Activated CD8-positive, alpha-beta T cell treated with anti-CD3 and anti-CD28 coated beads, Interleukin-2, amount 10 ng/mL, durations not matched to agents 7 days and 5 days (primary cell): ENCODE data around the gene TANGO2. TPM values are rescaled to one million over a fixed set of nuclear protein-coding genes. Genes with fewer than 3 reads are reported as not detected.

Experiments
- ATAC-seq: fragments of 150-1000 bp; cut with Tn5 transposase; one replicate; pipeline ENCODE4 v1.10.0; 2021; ENCODE audit warnings: moderate library complexity
- CTCF ChIA-PET: fragments of 350-600 bp; sonication (Branson Sonifier 250); formaldehyde crosslinking; loops from one replicate; lab custom pipeline; 2021; ENCODE audit warnings: antibody characterized with exemption; lab: Charles Lee
- POLR2A ChIA-PET: fragments of 350-600 bp; sonication (Branson Sonifier 250); formaldehyde crosslinking; loops from one replicate; lab custom pipeline; 2021; ENCODE audit warnings: antibody characterized with exemption; lab: Charles Lee
- DNase-seq: peaks from one replicate; pipeline ENCODE4 v3.0.0-alpha.2; 2020
- H3K27ac Mint-ChIP-seq: one replicate; pipeline ENCODE4 v1.8.0; 2021; ENCODE audit warnings: mild to moderate bottlenecking, mixed read lengths
- H3K27me3 Mint-ChIP-seq: one replicate; pipeline ENCODE4 v1.8.0; 2021; ENCODE audit warnings: low read depth, mixed read lengths
- H3K36me3 Mint-ChIP-seq: one replicate; pipeline ENCODE4 v1.8.0; 2021; ENCODE audit warnings: low read depth, mixed read lengths
- H3K4me1 Mint-ChIP-seq: one replicate; pipeline ENCODE4 v1.8.0; 2021; ENCODE audit warnings: low read depth, mixed read lengths
- H3K4me3 Mint-ChIP-seq: one replicate; pipeline ENCODE4 v1.8.0; 2021; ENCODE audit warnings: mild to moderate bottlenecking, mixed read lengths
- H3K9me3 Mint-ChIP-seq: one replicate; pipeline ENCODE4 v1.8.0; 2022; ENCODE audit warnings: mixed read lengths; ENCODE audit not compliant: insufficient read depth
- total RNA-seq, 2 experiments: library from RNA; stranded (reverse); gene quantifications; one replicate each; pipeline ENCODE4 v1.2.3, GENCODE V29; 2021

The TANGO2 gene
- total RNA-seq, 2 experiments from 2014 or later: 39.1 to 43.3 TPM

GRCh38 chr22:19977296-19978243 lies 43.3 kb upstream of the TANGO2 start:
- CTCF ChIA-PET: no interaction called here
- no peaks in the 10 kb centered on the region for H3K27me3 Mint-ChIP-seq
- ATAC-seq: no peak
- no peak overlapping the region for H3K27ac Mint-ChIP-seq
- DNase-seq: no peak
- H3K9me3 Mint-ChIP-seq: no peaks in the 10 kb centered on the region
- POLR2A ChIA-PET: no interaction called here
- peaks cover 14% of the 10 kb centered on the region for H3K4me1 Mint-ChIP-seq
- no peak overlapping the region for H3K4me3 Mint-ChIP-seq
- H3K36me3 Mint-ChIP-seq: no peaks in the 10 kb centered on the region

- peaks cover 14% of the 10 kb centered on the region for H3K4me1 Mint-ChIP-seq
- DNase-seq: no peak
- ATAC-seq: no peak
- no peaks in the 10 kb centered on the region for H3K27me3 Mint-ChIP-seq
- no peak overlapping the region for H3K27ac Mint-ChIP-seq
- no peak overlapping the region for H3K4me3 Mint-ChIP-seq
- POLR2A ChIA-PET: no interaction called here
- CTCF ChIA-PET: no interaction called here
- no peaks in the 10 kb centered on the region for H3K9me3 Mint-ChIP-seq
- H3K36me3 Mint-ChIP-seq: no peaks in the 10 kb centered on the region
Observed at GRCh38 chr22:19978748-19979147, 42.2 kb upstream of the TANGO2 start.

GRCh38 chr22:19979712-19980493 lies 41.0 kb upstream of the TANGO2 start:
- no peaks in the 10 kb centered on the region for H3K27me3 Mint-ChIP-seq
- no peaks in the 10 kb centered on the region for H3K9me3 Mint-ChIP-seq
- CTCF ChIA-PET: interaction anchor here (1.6 kb wide), 1 partner anchor 9 kb away, joined by 5 read pairs; no protein-coding TSS in a partner anchor
- H3K36me3 Mint-ChIP-seq: no peaks in the 10 kb centered on the region
- no peak overlapping the region for H3K27ac Mint-ChIP-seq
- ATAC-seq (no peak), DNase-seq (no peak)
- H3K4me3 Mint-ChIP-seq: no peak overlapping the region
- peaks cover 6% of the 10 kb centered on the region for H3K4me1 Mint-ChIP-seq
- POLR2A ChIA-PET: no interaction called here

- Mint-ChIP-seq H3K4me3 (no peak overlapping the region), H3K9me3 (no peaks in the 10 kb centered on the region), H3K27ac (no peak overlapping the region), H3K4me1 (no peaks in the 10 kb centered on the region), H3K27me3 (no peaks in the 10 kb centered on the region), H3K36me3 (no peaks in the 10 kb centered on the region)
- DNase-seq (no peak), ATAC-seq (no peak)
- CTCF ChIA-PET: interaction anchor here (1.6 kb wide), 1 partner anchor 10 kb away, joined by 5 read pairs; no protein-coding TSS in a partner anchor
- POLR2A ChIA-PET: no interaction called here
Observed at GRCh38 chr22:19980766-19981165, 40.1 kb upstream of the TANGO2 start.

GRCh38 chr22:19981171-19981960 lies 39.5 kb upstream of the TANGO2 start:
- no peak overlapping the region for H3K27ac Mint-ChIP-seq
- POLR2A ChIA-PET: no interaction called here
- no peaks in the 10 kb centered on the region for H3K9me3 Mint-ChIP-seq
- CTCF ChIA-PET: interaction anchor here (0.7 to 1.6 kb wide), 2 partner anchors 10 to 32 kb away, joined by 3 to 5 read pairs; no protein-coding TSS in a partner anchor
- no peaks in the 10 kb centered on the region for H3K36me3 Mint-ChIP-seq
- no peak for ATAC-seq
- H3K27me3 Mint-ChIP-seq: no peaks in the 10 kb centered on the region
- no peak for DNase-seq
- H3K4me3 Mint-ChIP-seq: no peak overlapping the region
- H3K4me1 Mint-ChIP-seq: peaks cover 1% of the 10 kb centered on the region

GRCh38 chr22:19981961-19982920 lies 38.7 kb upstream of the TANGO2 start:
- H3K27ac Mint-ChIP-seq: no peak overlapping the region
- H3K4me3 Mint-ChIP-seq: no peak overlapping the region
- H3K36me3 Mint-ChIP-seq: no peaks in the 10 kb centered on the region
- DNase-seq (no peak), ATAC-seq (no peak)
- H3K27me3 Mint-ChIP-seq: no peaks in the 10 kb centered on the region
- no peaks in the 10 kb centered on the region for H3K9me3 Mint-ChIP-seq
- H3K4me1 Mint-ChIP-seq: peaks cover 3% of the 10 kb centered on the region
- ChIA-PET POLR2A (no interaction called here), CTCF (interaction anchor here (0.7 kb wide), 1 partner anchor 31 kb away, joined by 3 read pairs; no protein-coding TSS in a partner anchor)

- POLR2A ChIA-PET: interaction anchor here (1.3 kb wide), 1 partner anchor 30 kb away, joined by 3 read pairs; no protein-coding TSS in a partner anchor
- Mint-ChIP-seq H3K36me3 (no peaks in the 10 kb centered on the region), H3K4me3 (no peak overlapping the region), H3K4me1 (peaks cover 3% of the 10 kb centered on the region), H3K9me3 (no peaks in the 10 kb centered on the region), H3K27ac (no peak overlapping the region), H3K27me3 (no peaks in the 10 kb centered on the region)
- ATAC-seq (no peak), DNase-seq (no peak)
- CTCF ChIA-PET: interaction anchor here (2.0 kb wide), 1 partner anchor 146 kb away, joined by 7 read pairs; no protein-coding TSS in a partner anchor
Observed at GRCh38 chr22:19982991-19983578, 37.8 kb upstream of the TANGO2 start.

- no peaks in the 10 kb centered on the region for H3K27me3 Mint-ChIP-seq
- DNase-seq: no peak
Observed at GRCh38 chr22:19983741-19984140, 37.2 kb upstream of the TANGO2 start.

GRCh38 chr22:19984201-19984753 lies 36.6 kb upstream of the TANGO2 start:
- Mint-ChIP-seq H3K9me3 (no peaks in the 10 kb centered on the region), H3K36me3 (no peaks in the 10 kb centered on the region), H3K27me3 (no peaks in the 10 kb centered on the region), H3K27ac (no peak overlapping the region), H3K4me1 (peaks cover 3% of the 10 kb centered on the region), H3K4me3 (no peak overlapping the region)
- no peak for DNase-seq
- no peak for ATAC-seq
- ChIA-PET CTCF (interaction anchor here (2.0 kb wide), 1 partner anchor 145 kb away, joined by 7 read pairs; no protein-coding TSS in a partner anchor), POLR2A (interaction anchor here (0.7 to 1.3 kb wide), 3 partner anchors 10 to 395 kb away, joined by 3 read pairs; no protein-coding TSS in a partner anchor)

More at GRCh38 chr22:19983741-19984140, 37.2 kb upstream of the TANGO2 start:
- ChIA-PET CTCF (interaction anchor here (2.0 kb wide), 1 partner anchor 146 kb away, joined by 7 read pairs; no protein-coding TSS in a partner anchor), POLR2A (interaction anchor here (0.7 to 1.3 kb wide), 3 partner anchors 11 to 396 kb away, joined by 3 read pairs; no protein-coding TSS in a partner anchor)
- Mint-ChIP-seq H3K36me3 (no peaks in the 10 kb centered on the region), H3K4me1 (peaks cover 3% of the 10 kb centered on the region), H3K4me3 (no peak overlapping the region), H3K9me3 (no peaks in the 10 kb centered on the region), H3K27ac (no peak overlapping the region)
- ATAC-seq: no peak
